HG03280 (cell line): ENCODE measurements around the gene OPCML.

Experiments used
- ATAC-seq: cut with Tn5 transposase; IDR thresholded peaks from one replicate; pipeline ENCODE4 v1.9.1; 2021; ENCODE audit warnings: mild to moderate bottlenecking, moderate library complexity; ENCODE audit not compliant: unreplicated experiment

Gene OPCML

DNA sequence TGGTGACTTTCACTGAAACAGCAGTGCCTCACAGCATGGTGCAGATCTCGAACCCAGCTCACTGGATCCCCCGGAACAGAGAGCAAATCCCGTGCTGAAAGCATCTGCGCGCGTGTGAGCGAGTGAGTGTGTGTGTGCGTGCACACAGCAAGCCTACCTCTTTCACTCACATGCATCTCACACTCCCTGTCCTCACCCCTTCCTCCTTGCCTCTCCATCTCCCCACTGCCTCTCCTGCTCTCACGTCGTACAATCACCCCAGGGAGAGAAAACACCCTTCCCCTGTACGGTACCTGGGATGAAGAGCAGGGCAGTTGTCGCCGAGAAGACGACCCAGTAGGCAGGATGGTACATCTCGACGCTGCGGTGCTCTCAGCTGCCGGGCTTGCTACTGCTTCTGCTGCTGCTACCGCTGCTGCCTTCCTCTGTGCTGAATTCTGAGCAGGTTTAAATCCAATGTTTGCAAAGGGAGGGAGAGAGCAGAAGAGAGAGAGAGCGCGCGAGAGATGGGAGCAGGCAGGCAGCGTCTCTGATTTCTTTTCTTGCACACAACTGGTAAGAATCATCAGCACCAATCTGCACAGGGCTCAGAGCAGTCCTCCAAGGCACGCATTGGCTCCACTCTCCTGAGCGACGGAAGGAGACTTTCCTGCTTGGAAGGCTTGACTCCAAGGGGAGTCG is at the start of gene OPCML:
OPCML (minus strand) TSS at position 531 of the 681 bp plus-strand sequence.
- ATAC-seq, result no peak

- ATAC-seq, result no peak
Observed at GRCh38 chr11:133581091-133581490, 48.8 kb upstream of the OPCML start.

DNA sequence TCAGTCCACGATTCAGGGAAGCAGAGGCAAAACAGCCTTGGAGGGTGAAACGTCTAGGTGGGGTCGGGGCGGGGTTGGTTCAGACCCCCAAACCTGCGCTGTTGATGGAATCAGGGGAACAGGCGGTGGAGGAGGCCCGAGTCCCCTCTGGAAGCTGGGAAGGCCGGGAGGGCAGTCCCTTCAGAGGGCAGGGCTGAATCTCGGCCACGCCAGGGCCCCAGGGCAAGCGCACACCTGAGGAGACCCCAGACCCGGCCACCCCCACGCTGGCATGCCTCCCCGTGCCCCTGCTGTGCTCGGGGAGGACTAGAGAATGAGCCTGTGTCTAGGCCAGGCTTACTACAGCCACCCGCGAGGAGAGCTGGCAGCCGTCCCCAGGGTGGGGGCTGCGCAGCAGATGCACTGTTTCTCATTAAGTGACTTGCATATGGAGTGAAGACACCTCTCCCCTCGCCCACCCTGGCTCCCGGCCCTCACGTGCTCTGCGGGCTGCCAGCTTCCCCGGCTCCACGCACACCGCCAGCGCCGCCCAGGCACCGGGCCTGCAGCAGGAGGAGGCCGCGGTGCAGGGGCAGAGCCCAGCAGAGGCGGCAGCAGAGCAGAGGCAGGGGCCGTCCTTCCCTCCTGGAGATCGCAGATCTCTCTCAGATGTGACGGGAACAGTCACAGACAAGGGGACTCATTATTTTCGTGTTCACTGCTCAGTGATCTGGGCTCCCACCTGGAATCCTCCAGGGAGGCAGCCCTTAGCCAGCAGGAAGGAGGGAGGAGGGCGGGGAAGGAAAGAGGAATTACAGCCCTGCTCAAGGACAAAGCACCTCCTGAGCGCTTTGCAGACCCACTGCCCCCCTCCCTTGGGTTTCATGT is 47.1 kb upstream of the OPCML start:
- ATAC-seq, result no peak

- no peak for ATAC-seq
Observed at GRCh38 chr11:133577403-133577802, 45.1 kb upstream of the OPCML start.

- no peak for ATAC-seq
Observed at GRCh38 chr11:133576351-133576750, 44.0 kb upstream of the OPCML start.

DNA sequence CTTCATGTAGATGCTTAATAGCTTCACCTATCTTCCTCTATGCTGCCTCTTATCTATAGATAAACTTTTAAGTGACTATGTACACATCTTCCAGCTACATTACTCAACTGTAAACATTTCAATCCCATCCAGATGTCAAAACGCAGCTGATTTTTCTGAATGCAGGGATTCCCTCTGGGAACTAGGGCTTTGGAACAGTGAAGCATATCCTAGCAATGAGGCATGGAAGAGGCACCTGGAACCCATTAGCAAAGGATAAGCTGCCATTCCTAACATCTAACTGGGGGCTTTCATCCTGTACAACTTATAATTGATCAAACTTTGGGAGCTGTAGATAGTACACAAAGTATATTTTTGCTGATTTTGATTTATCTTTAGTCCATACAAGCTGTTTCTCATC is 40.8 kb upstream of the OPCML start:
- no peak for ATAC-seq

- ATAC-seq, result no peak
Observed at GRCh38 chr11:133570376-133570775, 38.1 kb upstream of the OPCML start.

- no peak for ATAC-seq
Observed at GRCh38 chr11:133563505-133564025, 31.3 kb upstream of the OPCML start.

GRCh38 chr11:133560472-133560855 is 28.2 kb upstream of the OPCML start:
- ATAC-seq, result no peak

GRCh38 chr11:133559833-133560471 is 27.7 kb upstream of the OPCML start:
- no peak for ATAC-seq

DNA sequence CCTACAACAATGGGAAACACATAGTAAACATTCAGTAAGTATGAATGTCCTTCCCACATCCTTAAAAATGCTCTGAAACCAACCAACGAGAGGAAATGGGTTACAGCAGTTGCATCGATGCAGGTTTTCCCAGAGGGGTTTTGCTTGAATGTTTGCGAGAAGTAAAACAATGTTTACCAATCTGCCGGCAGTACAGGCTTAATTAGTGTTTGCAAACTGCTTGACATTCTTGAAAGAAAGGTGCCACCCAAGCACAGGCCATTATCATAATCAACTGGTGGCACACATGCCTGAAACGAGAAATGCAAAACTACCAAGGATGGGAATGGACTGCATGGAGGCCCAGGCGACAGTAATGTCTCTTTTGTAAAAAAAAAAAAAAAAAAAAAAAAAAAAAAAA is 27.1 kb upstream of the OPCML start:
- ATAC-seq, result no peak

GRCh38 chr11:133555034-133555433 is 22.7 kb upstream of the OPCML start:
- no peak for ATAC-seq

DNA sequence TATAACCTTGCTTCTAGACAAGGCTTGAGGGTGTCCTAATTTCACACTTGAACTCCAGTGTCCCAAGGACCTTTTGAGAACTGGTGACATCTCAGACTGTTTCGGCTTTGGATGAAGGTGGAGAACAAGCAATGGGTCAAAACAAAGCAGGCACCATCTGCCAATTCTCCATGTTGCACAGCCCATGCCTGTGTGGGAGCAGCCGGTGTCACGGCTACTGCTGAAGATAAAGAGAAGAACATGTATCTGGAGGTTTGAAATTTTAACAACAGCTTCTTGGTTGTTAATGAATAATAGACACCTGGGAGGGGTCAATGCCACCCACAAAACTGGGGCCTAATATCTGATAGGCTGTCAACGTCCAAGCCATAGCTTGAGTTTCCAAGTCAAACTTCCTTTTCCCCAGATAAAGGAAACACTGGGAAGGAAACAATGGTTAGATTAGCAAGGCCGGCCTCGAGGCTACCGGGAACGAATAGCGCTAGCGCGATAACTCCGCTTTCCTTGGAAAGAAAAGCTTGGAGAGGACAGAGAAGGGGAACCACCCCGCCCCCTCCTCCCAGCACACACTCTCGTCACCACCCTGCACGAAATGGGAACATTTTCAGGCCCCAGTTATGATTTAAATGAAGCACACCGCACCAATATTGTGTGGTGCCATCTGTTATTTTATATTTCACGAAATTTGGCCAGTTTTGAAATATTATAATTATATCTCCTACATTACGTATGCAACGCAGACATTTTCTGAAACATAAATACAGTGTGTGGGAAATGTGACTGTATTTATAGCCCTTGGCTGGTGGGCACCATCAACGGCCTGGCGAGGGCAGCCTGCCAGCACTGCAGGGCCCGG is 21.8 kb upstream of the OPCML start:
- ATAC-seq, result no peak

DNA sequence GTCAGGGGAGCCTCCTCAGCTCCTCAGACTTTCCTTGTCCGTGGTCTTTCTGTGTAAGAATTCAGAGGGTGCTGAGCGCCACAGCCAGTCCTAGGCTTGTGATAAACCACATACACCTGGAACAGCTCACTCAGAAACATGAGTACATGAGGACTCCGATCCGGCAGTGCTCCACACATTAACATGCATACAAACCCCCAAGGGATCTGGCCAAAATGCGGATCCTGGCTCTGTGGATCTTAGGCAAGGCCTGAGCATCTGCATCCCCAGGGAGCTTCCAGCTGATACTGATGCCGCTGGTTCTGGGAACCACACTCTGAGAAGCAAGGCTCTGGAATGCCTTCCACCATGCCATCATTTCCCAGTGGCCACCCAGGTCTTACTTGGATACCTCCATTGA is 20.6 kb upstream of the OPCML start:
- no peak for ATAC-seq

DNA sequence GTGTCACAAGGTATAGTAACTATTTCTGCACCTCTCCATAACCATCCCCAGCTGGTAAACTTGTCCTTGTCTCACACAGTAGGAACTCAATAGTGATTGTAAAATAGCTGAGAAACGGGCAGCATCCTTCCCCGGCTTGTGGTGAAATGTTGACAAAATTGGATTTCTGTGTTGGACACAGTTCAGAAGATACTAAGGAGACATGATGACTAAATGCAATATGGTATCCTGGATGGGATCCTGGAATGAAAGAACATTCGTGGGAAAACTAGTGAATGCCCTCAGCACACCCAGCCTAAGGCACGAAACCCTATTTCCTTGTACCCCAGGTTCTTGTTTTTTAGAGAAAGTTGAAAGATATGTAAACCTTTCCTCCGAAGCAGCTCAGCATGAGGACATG is 18.8 kb upstream of the OPCML start:
- no peak for ATAC-seq

GRCh38 chr11:133549826-133550225 is 17.5 kb upstream of the OPCML start:
- ATAC-seq, result no peak

GRCh38 chr11:133548641-133549040 is 16.3 kb upstream of the OPCML start:
- ATAC-seq, result no peak

DNA sequence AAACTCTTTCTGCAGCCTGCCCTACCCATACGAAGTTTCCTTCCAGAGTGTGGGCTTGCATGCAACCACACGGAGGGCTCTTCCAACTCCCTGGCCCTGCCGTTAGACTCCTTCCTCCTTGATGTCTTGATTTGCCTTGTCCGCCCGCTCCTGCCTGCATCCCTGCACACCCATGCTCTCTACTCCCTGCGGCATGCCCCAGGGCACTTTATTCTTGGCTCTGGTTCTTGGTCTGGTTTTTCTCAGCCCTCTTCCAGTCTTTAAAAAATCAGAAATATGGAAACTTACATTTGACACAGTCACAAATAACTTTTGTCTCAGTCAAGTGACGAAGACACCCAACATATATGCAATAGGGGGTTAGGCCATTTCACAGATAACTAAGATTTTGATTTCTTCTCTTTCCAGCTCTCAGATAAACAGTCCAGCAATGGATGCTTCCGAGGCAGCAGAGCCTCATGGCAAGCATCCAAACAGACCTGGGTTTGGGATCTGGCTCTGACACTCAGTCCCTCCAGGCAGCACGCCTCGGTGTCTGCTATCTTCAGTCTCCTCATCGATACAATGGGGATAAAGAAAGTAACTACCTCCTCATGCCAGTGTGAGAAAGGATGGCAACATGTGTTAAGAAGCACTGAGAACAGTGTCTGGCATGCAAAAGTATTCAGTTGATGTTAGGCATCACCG is 15.7 kb upstream of the OPCML start:
- ATAC-seq, result no peak

DNA sequence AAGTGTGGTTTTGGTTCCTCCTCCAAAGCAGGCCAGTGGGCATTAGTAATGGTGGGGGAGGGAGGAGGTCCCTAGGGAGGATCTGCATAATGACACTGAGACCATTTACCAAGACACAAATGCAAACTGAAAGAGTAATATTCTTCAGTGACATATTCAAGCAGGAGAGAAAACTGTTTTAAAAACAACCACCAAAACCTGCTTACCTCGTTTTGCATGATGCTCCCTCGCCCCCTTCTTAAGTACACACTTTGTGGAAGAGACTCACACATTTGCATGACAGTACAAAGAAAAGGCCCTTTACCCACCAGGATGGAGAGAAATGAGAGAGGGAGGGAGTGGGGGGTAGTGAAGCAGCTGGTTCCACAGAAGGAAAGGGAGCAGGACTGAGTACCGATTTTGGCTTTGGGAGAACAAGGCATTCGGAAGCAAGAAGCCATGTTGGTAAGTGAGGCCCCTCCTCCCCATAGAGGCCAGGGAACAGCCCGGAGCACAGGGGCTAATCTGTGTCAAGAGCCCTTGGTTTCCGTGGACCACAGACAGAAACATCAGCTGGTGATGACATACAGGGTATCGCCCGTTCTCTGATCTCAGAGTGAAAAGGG is 13.0 kb upstream of the OPCML start:
- no peak for ATAC-seq

- no peak for ATAC-seq
Observed at GRCh38 chr11:133541720-133542095, 9.4 kb upstream of the OPCML start.
